ENCODE data around the gene XRN2.

DNA sequence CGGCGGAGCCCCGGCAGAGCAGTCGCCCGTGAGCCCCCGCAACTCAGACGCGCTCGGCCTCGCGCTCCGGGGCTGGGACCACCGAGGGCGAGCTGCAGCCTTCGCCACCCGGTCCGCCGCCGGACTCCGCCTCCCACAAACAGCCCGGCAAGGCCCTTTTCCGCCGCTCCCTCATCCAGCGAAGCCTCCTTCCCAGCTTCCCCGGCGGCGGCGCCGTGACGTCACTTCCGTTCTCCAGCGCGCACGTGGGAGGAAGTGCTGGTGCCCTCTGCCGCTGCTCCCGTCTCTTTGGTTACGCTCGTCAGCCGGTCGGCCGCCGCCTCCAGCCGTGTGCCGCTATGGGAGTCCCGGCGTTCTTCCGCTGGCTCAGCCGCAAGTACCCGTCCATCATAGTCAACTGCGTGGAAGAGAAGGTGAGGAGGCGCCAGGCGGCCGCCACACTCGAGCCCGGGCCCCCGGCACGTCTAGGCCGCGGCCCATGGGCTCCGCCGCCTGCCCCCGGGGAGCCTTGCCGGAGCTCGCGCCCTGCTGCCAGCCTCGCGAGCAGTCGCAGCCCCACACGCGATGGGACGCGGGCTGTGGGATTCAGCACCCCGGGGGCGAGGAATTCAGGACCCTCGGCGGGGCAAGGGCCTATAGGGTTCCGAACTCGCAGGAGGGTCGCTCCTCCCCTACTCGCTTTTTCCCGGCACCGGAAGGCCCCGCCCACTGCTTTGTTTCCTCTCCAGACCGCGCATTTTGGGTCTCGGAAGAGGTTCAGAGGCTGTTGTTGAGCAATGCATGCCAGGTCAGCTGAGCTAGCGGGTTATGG is at the start of gene XRN2:
- TF ChIP-seq EP300 (conservative IDR thresholded peaks at IDR 0.05; ENCODE audit: poor library complexity, severe bottlenecking), result peak; percentile 59
- TF ChIP-seq, protein P1, sequence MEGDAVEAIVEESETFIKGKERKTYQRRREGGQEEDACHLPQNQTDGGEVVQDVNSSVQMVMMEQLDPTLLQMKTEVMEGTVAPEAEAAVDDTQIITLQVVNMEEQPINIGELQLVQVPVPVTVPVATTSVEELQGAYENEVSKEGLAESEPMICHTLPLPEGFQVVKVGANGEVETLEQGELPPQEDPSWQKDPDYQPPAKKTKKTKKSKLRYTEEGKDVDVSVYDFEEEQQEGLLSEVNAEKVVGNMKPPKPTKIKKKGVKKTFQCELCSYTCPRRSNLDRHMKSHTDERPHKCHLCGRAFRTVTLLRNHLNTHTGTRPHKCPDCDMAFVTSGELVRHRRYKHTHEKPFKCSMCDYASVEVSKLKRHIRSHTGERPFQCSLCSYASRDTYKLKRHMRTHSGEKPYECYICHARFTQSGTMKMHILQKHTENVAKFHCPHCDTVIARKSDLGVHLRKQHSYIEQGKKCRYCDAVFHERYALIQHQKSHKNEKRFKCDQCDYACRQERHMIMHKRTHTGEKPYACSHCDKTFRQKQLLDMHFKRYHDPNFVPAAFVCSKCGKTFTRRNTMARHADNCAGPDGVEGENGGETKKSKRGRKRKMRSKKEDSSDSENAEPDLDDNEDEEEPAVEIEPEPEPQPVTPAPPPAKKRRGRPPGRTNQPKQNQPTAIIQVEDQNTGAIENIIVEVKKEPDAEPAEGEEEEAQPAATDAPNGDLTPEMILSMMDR (IDR thresholded peaks at IDR 0.05; ENCODE audit: poor library complexity, severe bottlenecking), result peak; percentile 62
- no peak for TF ChIP-seq EZH2 (IDR thresholded peaks at IDR 0.05; ENCODE audit: borderline replicate concordance, insufficient read depth, low read length, poor library complexity, severe bottlenecking)
- TF ChIP-seq POLR2AphosphoS5 (IDR thresholded peaks at IDR 0.05), result peak; percentile 95
- TF ChIP-seq TAF1 (IDR thresholded peaks at IDR 0.05; ENCODE audit: low read depth), result peak; percentile 74

Data from neural cell (in vitro differentiated cells).